PC-3 (cell line): ENCODE data around the gene PYGM.

Source experiments
- CTCF ChIP-seq: fragments of 300-600 bp; sonication (generic); conservative IDR thresholded peaks from 2 replicates; pipeline ENCODE4 v1.5.1; 2017; ENCODE audit warnings: antibody characterized with exemption, low read depth, mild to moderate bottlenecking, low read length
- EZH2 ChIP-seq: fragments of 300-600 bp; sonication (generic); IDR thresholded peaks from one replicate; pipeline ENCODE4 v1.6.1; 2017; ENCODE audit warnings: antibody characterized with exemption, mild to moderate bottlenecking, low read length; ENCODE audit not compliant: unreplicated experiment
- EZH2phosphoT487 ChIP-seq: fragments of 300-600 bp; sonication (generic); IDR thresholded peaks from 2 replicates; pipeline ENCODE4 v1.6.1; 2018; ENCODE audit warnings: mild to moderate bottlenecking, antibody characterized with exemption, low read length, borderline replicate concordance

GRCh38 chr11:64711138-64711955 lies 48.4 kb downstream of the PYGM start:
- TF ChIP-seq CTCF, result no peak
- TF ChIP-seq EZH2, result no peak
- no peak for TF ChIP-seq EZH2phosphoT487
